ENCODE results near the gene RHD.
"Not testable (repeated sequence)": the region's sequence is repeated elsewhere in the genome, so short reads cannot be mapped to it uniquely, and the experiment has no call there.

Gene RHD

GRCh38 chr1:25277295-25277694 lies 5.0 kb downstream of the RHD start:
- DNase-seq (ENCODE audit: low read depth in 1 of 2, low spot score in 1 of 2); H3K27ac ChIP-seq (replicated peaks); H3K4me3 ChIP-seq (replicated peaks; ENCODE audit: insufficient read depth, low read length); H3K27me3 ChIP-seq (ENCODE audit: insufficient read depth, poor library complexity, severe bottlenecking): not testable (repeated sequence)

GRCh38 chr1:25278358-25278757 lies 6.0 kb downstream of the RHD start:
- not testable (repeated sequence) for DNase-seq (ENCODE audit: low read depth in 1 of 2, low spot score in 1 of 2); H3K4me3 ChIP-seq (replicated peaks; ENCODE audit: insufficient read depth, low read length); H3K27me3 ChIP-seq (ENCODE audit: insufficient read depth, poor library complexity, severe bottlenecking); H3K27ac ChIP-seq (replicated peaks)

- H3K27me3 ChIP-seq (ENCODE audit: insufficient read depth, poor library complexity, severe bottlenecking); DNase-seq (ENCODE audit: low read depth in 1 of 2, low spot score in 1 of 2); H3K27ac ChIP-seq (replicated peaks); H3K4me3 ChIP-seq (replicated peaks; ENCODE audit: insufficient read depth, low read length): not testable (repeated sequence)
Observed at GRCh38 chr1:25278790-25279189, 6.5 kb downstream of the RHD start.

GRCh38 chr1:25279693-25280111 lies 7.4 kb downstream of the RHD start:
- not testable (repeated sequence) for H3K27ac ChIP-seq (replicated peaks); DNase-seq (ENCODE audit: low read depth in 1 of 2, low spot score in 1 of 2); H3K27me3 ChIP-seq (ENCODE audit: insufficient read depth, poor library complexity, severe bottlenecking); H3K4me3 ChIP-seq (replicated peaks; ENCODE audit: insufficient read depth, low read length)

- not testable (repeated sequence) for DNase-seq (ENCODE audit: low read depth in 1 of 2, low spot score in 1 of 2); H3K4me3 ChIP-seq (replicated peaks; ENCODE audit: insufficient read depth, low read length)
Observed at GRCh38 chr1:25285862-25286261, 13.6 kb downstream of the RHD start.

GRCh38 chr1:25287164-25287563 lies 14.9 kb downstream of the RHD start:
- not testable (repeated sequence) for H3K4me3 ChIP-seq (replicated peaks; ENCODE audit: insufficient read depth, low read length); H3K27me3 ChIP-seq (ENCODE audit: insufficient read depth, poor library complexity, severe bottlenecking); H3K27ac ChIP-seq (replicated peaks); DNase-seq (ENCODE audit: low read depth in 1 of 2, low spot score in 1 of 2)

More at GRCh38 chr1:25285862-25286261, 13.6 kb downstream of the RHD start:
- H3K27me3 ChIP-seq (ENCODE audit: insufficient read depth, poor library complexity, severe bottlenecking); H3K27ac ChIP-seq (replicated peaks): not testable (repeated sequence)

- DNase-seq (ENCODE audit: low read depth in 1 of 2, low spot score in 1 of 2); H3K27me3 ChIP-seq (ENCODE audit: insufficient read depth, poor library complexity, severe bottlenecking); H3K4me3 ChIP-seq (replicated peaks; ENCODE audit: insufficient read depth, low read length); H3K27ac ChIP-seq (replicated peaks): not testable (repeated sequence)
Observed at GRCh38 chr1:25288573-25289101, 16.3 kb downstream of the RHD start.

- not testable (repeated sequence) for H3K27ac ChIP-seq (replicated peaks); DNase-seq (ENCODE audit: low read depth in 1 of 2, low spot score in 1 of 2); H3K27me3 ChIP-seq (ENCODE audit: insufficient read depth, poor library complexity, severe bottlenecking); H3K4me3 ChIP-seq (replicated peaks; ENCODE audit: insufficient read depth, low read length)
Observed at GRCh38 chr1:25290043-25290442, 17.7 kb downstream of the RHD start.

- DNase-seq (ENCODE audit: low read depth in 1 of 2, low spot score in 1 of 2); H3K27me3 ChIP-seq (ENCODE audit: insufficient read depth, poor library complexity, severe bottlenecking); H3K27ac ChIP-seq (replicated peaks); H3K4me3 ChIP-seq (replicated peaks; ENCODE audit: insufficient read depth, low read length): not testable (repeated sequence)
Observed at GRCh38 chr1:25293426-25293825, 21.1 kb downstream of the RHD start.

- H3K27ac ChIP-seq (replicated peaks); H3K27me3 ChIP-seq (ENCODE audit: insufficient read depth, poor library complexity, severe bottlenecking); H3K4me3 ChIP-seq (replicated peaks; ENCODE audit: insufficient read depth, low read length): not testable (repeated sequence)
- DNase-seq (ENCODE audit: low read depth in 1 of 2, low spot score in 1 of 2) = peak in 1 of 2 experiments; percentile 17
Observed at GRCh38 chr1:25294889-25295826, 22.8 kb downstream of the RHD start.

- not testable (repeated sequence) for H3K4me3 ChIP-seq (replicated peaks; ENCODE audit: insufficient read depth, low read length); DNase-seq (ENCODE audit: low read depth in 1 of 2, low spot score in 1 of 2); H3K27me3 ChIP-seq (ENCODE audit: insufficient read depth, poor library complexity, severe bottlenecking); H3K27ac ChIP-seq (replicated peaks)
Observed at GRCh38 chr1:25296501-25296900, 24.2 kb downstream of the RHD start.

GRCh38 chr1:25300729-25301128 lies 28.4 kb downstream of the RHD start:
- H3K4me3 ChIP-seq (replicated peaks; ENCODE audit: insufficient read depth, low read length); H3K27me3 ChIP-seq (ENCODE audit: insufficient read depth, poor library complexity, severe bottlenecking); DNase-seq (ENCODE audit: low read depth in 1 of 2, low spot score in 1 of 2); H3K27ac ChIP-seq (replicated peaks): not testable (repeated sequence)

GRCh38 chr1:25302330-25302729 lies 30.0 kb downstream of the RHD start:
- H3K4me3 ChIP-seq (replicated peaks; ENCODE audit: insufficient read depth, low read length); H3K27me3 ChIP-seq (ENCODE audit: insufficient read depth, poor library complexity, severe bottlenecking); H3K27ac ChIP-seq (replicated peaks); DNase-seq (ENCODE audit: low read depth in 1 of 2, low spot score in 1 of 2): not testable (repeated sequence)

GRCh38 chr1:25304936-25305335 lies 32.6 kb downstream of the RHD start:
- not testable (repeated sequence) for H3K27me3 ChIP-seq (ENCODE audit: insufficient read depth, poor library complexity, severe bottlenecking); H3K27ac ChIP-seq (replicated peaks); H3K4me3 ChIP-seq (replicated peaks; ENCODE audit: insufficient read depth, low read length); DNase-seq (ENCODE audit: low read depth in 1 of 2, low spot score in 1 of 2)

GRCh38 chr1:25308168-25308567 lies 35.9 kb downstream of the RHD start:
- H3K27me3 ChIP-seq (ENCODE audit: insufficient read depth, poor library complexity, severe bottlenecking); DNase-seq (ENCODE audit: low read depth in 1 of 2, low spot score in 1 of 2); H3K4me3 ChIP-seq (replicated peaks; ENCODE audit: insufficient read depth, low read length); H3K27ac ChIP-seq (replicated peaks): not testable (repeated sequence)

Data from HL-60 (cell line).